ENCODE measurements around the gene VPREB3. TPM values are rescaled to one million over a fixed set of nuclear protein-coding genes. Genes with fewer than 3 reads are reported as not detected.

The VPREB3 gene
- total RNA-seq, 1 experiment from 2014 or later, result not detected

DNA sequence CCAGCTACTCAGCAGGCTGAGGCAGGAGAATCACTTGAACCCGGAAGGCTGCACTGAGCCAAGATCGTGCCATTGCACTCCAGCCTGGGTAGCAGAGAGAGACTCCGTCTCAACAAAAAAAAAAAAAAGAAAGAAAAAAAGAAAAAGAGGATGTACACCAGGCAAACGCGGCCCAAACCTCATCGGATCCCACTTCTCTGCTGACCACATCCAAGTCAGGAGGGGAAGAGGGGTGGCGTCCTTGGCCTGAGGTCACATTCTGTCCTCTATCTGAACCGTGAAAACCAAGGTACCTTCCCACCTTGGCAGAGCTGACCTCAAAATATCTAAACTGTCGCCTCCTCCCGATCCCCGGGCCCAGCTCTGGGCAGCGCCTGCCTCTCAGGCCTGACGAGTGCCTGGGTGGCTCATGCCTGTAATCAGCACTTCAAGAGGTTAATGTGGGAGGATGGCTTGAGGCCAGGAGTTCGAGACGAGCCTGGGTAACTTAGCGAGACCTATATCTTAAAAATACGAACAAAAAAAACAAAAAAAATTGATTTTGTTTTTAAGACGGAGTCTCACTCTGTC lies 38.3 kb downstream of the VPREB3 start:
- intact Hi-C loops (cut with micrococcal nuclease; ENCODE audit: unreplicated experiment), result no loop called here
- DNase-seq, result no peak
- H3K4me3 Mint-ChIP-seq (ENCODE audit: low read depth, unreplicated experiment), result peak overlapping the region; percentile 79
- peaks cover 27% of the 10 kb centered on the region for H3K36me3 Mint-ChIP-seq (ENCODE audit: insufficient read depth, unreplicated experiment)
- TF ChIP-seq, protein P1, sequence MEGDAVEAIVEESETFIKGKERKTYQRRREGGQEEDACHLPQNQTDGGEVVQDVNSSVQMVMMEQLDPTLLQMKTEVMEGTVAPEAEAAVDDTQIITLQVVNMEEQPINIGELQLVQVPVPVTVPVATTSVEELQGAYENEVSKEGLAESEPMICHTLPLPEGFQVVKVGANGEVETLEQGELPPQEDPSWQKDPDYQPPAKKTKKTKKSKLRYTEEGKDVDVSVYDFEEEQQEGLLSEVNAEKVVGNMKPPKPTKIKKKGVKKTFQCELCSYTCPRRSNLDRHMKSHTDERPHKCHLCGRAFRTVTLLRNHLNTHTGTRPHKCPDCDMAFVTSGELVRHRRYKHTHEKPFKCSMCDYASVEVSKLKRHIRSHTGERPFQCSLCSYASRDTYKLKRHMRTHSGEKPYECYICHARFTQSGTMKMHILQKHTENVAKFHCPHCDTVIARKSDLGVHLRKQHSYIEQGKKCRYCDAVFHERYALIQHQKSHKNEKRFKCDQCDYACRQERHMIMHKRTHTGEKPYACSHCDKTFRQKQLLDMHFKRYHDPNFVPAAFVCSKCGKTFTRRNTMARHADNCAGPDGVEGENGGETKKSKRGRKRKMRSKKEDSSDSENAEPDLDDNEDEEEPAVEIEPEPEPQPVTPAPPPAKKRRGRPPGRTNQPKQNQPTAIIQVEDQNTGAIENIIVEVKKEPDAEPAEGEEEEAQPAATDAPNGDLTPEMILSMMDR (IDR thresholded peaks at IDR 0.05; ENCODE audit: unreplicated experiment), result no peak
- no TSS peak for BruUV-seq (replicated peaks)
- CTCF ChIA-PET, result interaction anchor here (1.0 kb wide), 1 partner anchor 134 kb away, joined by 3 read pairs; no protein-coding TSS in a partner anchor
- H3K27ac Mint-ChIP-seq (ENCODE audit: unreplicated experiment), result no peak overlapping the region
- H3K4me1 Mint-ChIP-seq (ENCODE audit: low read depth, unreplicated experiment), result peaks cover 12% of the 10 kb centered on the region
- H3K9me3 Mint-ChIP-seq (ENCODE audit: low read depth, unreplicated experiment), result no peaks in the 10 kb centered on the region
- H3K27me3 Mint-ChIP-seq (ENCODE audit: unreplicated experiment), result no peaks in the 10 kb centered on the region

DNA sequence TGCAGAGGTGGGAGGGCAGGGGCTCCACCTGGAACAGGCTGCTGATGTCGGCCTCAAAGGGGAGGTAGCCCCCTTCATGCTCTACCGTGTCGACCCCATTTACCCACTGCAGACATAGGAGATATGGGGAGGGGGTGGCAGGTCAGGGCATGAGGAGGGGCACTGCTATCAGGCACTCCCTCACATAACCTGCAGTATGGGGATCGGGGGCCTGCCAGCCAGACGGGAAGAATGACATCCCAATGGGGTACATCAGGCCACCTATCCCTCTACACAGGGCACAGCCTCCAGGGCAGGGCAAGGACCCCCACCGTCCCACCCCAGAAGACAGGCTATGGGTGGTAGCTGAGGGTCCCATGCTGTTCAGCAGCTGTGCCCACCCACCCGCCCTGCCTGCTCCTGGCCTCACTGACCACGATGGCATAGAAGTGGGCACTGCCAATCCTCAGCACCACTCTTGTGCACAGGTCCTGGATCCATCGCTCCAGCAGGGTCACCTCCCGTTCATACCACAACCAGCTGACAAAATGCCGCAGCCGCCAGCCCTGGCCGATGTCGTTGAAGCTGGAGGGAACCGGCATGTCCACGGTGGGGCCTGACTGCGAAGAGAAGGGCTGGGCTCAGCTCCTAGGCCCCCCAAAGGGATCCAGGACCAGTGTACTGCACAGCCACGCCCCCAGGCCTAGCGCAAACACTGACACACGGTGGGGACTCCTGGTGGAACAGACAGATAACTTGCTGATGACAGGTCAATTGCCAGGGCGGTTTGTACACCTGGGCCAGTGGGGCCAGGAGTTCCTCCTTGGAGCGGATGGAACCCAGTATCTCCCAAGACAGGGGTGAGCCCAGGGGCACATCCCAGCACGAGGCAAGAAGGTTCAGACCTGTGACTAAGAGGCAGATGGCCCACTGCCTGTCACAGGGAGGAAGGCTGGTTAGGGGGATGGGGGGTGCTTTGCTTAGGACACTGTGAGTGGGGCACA lies 39.3 kb downstream of the VPREB3 start:
- peaks cover 12% of the 10 kb centered on the region for H3K4me1 Mint-ChIP-seq (ENCODE audit: low read depth, unreplicated experiment)

DNA sequence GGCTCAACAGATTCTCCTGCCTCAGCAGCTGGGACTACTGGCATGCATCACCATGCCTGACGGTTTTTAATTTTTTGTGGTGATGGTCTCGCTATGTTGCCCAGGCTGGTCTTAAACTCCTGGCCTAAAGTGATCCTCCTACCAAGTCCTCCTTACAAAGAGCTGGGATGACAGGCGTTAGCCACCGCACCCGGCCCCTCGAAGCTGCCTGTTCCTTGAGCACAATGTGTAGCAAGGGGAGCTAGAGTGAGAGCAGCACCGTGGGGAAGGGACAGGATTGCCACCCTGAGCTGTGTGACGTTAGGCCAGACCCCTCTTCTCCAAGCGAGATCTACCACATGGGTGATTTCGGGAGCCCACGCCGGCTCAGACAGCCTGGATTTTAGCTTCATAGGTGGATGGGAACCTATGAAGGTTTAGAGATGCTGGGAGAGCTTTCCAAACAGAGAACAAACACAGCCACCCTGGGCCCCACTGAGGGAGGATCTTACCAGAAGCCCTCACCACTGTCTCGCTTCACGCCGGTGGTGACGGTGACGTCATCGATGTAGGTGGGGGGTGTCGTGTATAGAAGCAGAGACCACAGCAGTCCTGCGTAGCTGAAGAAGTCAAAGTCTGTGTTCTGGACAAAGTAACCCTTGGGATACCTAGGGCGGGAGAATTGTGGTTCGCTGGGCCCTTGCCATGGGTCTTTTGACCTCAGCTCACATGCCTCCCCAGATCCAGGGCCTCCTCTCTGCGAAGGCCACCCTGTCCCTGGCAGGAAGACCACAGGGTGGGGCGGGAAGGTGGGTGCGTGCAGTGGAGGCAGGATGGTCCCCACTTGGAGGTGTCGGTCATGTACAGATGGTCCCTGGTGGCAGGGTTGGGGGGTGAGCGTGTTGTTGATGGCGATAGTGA lies 40.3 kb downstream of the VPREB3 start:
- no peaks in the 10 kb centered on the region for H3K27me3 Mint-ChIP-seq (ENCODE audit: unreplicated experiment)

More for the DNA sequence above, 39.3 kb downstream of the VPREB3 start:
- DNase-seq, result no peak
- Mint-ChIP-seq H3K4me3 (ENCODE audit: low read depth, unreplicated experiment) (peak overlapping the region; percentile 79), H3K36me3 (ENCODE audit: insufficient read depth, unreplicated experiment) (peaks cover 37% of the 10 kb centered on the region), H3K27me3 (ENCODE audit: unreplicated experiment) (no peaks in the 10 kb centered on the region), H3K9me3 (ENCODE audit: low read depth, unreplicated experiment) (no peaks in the 10 kb centered on the region), H3K27ac (ENCODE audit: unreplicated experiment) (no peak overlapping the region)
- CTCF ChIA-PET, result no interaction called here
- TF ChIP-seq, protein P1 (IDR thresholded peaks at IDR 0.05; ENCODE audit: unreplicated experiment), result no peak
- BruUV-seq (replicated peaks), result no TSS peak
- intact Hi-C loops (cut with micrococcal nuclease; ENCODE audit: unreplicated experiment), result no loop called here

More for the DNA sequence above, 40.3 kb downstream of the VPREB3 start:
- Mint-ChIP-seq H3K4me3 (ENCODE audit: low read depth, unreplicated experiment) (no peak overlapping the region), H3K36me3 (ENCODE audit: insufficient read depth, unreplicated experiment) (peaks cover 39% of the 10 kb centered on the region), H3K27ac (ENCODE audit: unreplicated experiment) (no peak overlapping the region), H3K4me1 (ENCODE audit: low read depth, unreplicated experiment) (peaks cover 12% of the 10 kb centered on the region), H3K9me3 (ENCODE audit: low read depth, unreplicated experiment) (no peaks in the 10 kb centered on the region)
- BruUV-seq (replicated peaks), result no TSS peak
- intact Hi-C loops (cut with micrococcal nuclease; ENCODE audit: unreplicated experiment), result no loop called here
- TF ChIP-seq, protein P1 (IDR thresholded peaks at IDR 0.05; ENCODE audit: unreplicated experiment), result no peak
- CTCF ChIA-PET, result no interaction called here
- no peak for DNase-seq

Data from Calu3 (cell line).